HepG2 (cell line): ENCODE results near the gene TNIP1. TPM values are rescaled to one million over a fixed set of nuclear protein-coding genes. Genes with fewer than 3 reads are reported as not detected.
A peak's percentile ranks its signal among the peaks of the same experiment; 100 is the strongest.

Experiments
- KAT2B ChIP-seq: fragments of 150-350 bp; IDR thresholded peaks from 2 replicates; pipeline ENCODE4 v1.6.1; 2014; ENCODE audit warnings: low read depth, low read length, borderline replicate concordance
- MTA3 ChIP-seq: sonication (generic); formaldehyde crosslinking; IDR thresholded peaks from 2 replicates; pipeline ENCODE4 v1.4.0; 2020; ENCODE audit warnings: missing genetic modification reagents
- STAT5B ChIP-seq: sonication (generic); formaldehyde crosslinking; IDR thresholded peaks from 2 replicates; pipeline ENCODE4 v1.4.0; 2020; ENCODE audit warnings: missing genetic modification reagents
- TAF15 ChIP-seq: fragments of 200-400 bp; formaldehyde crosslinking; IDR thresholded peaks from one replicate; pipeline ENCODE4 v1.6.1; 2018; ENCODE audit warnings: mild to moderate bottlenecking, low read depth, low read length; ENCODE audit not compliant: poor library complexity, severe bottlenecking
- TMF1 ChIP-seq: sonication (generic); formaldehyde crosslinking; IDR thresholded peaks from 2 replicates; pipeline ENCODE4 v1.8.1; 2022; ENCODE audit warnings: low read depth, missing genetic modification reagents
- TSC22D2 ChIP-seq: sonication (generic); formaldehyde crosslinking; IDR thresholded peaks from 2 replicates; pipeline ENCODE4 v1.5.1; 2020; ENCODE audit warnings: missing genetic modification reagents, mild to moderate bottlenecking, borderline replicate concordance
- U2AF2 ChIP-seq: fragments of 200-400 bp; formaldehyde crosslinking; IDR thresholded peaks from 2 replicates; pipeline ENCODE4 v1.6.1; 2017; ENCODE audit warnings: low read depth, mild to moderate bottlenecking, low read length
- XBP1 ChIP-seq: sonication (generic); formaldehyde crosslinking; IDR thresholded peaks from 2 replicates; pipeline ENCODE4 v1.5.0; 2020; ENCODE audit warnings: missing genetic modification reagents
- ZBTB1 ChIP-seq: sonication (generic); formaldehyde crosslinking; IDR thresholded peaks from 2 replicates; pipeline ENCODE4 v1.4.0; 2020; ENCODE audit warnings: missing genetic modification reagents, borderline replicate concordance
- ZNF10 ChIP-seq: sonication (generic); formaldehyde crosslinking; IDR thresholded peaks from 2 replicates; pipeline ENCODE4 v1.4.0; 2020; ENCODE audit warnings: mild to moderate bottlenecking, low read depth, missing genetic modification reagents, borderline replicate concordance
- ZNF180 ChIP-seq: sonication (generic); formaldehyde crosslinking; IDR thresholded peaks from 2 replicates; pipeline ENCODE4 v1.4.0; 2020; ENCODE audit warnings: low read depth, missing genetic modification reagents, borderline replicate concordance
- ZNF496 ChIP-seq: sonication (generic); formaldehyde crosslinking; IDR thresholded peaks from 2 replicates; pipeline ENCODE4 v1.8.1; 2023; ENCODE audit warnings: mild to moderate bottlenecking, moderate library complexity, missing genetic modification reagents; ENCODE audit not compliant: insufficient replicate concordance
- ZNF841 ChIP-seq: sonication (generic); formaldehyde crosslinking; IDR thresholded peaks from 2 replicates; pipeline ENCODE4 v1.8.1; 2023; ENCODE audit warnings: missing genetic modification reagents, borderline replicate concordance
- polyA plus RNA-seq, 8 experiments: library from polyadenylated mRNA; depleted of rRNA in 3 of 8; stranded (reverse) in 7 of 8; unstranded in 1 of 8; fragments of >200 nt; fragmentation: Illumina TruSeq in 4 of 8; extraction: Trizol in 4 of 8; gene quantifications; 2 replicates each; pipeline versions ENCODE4 v1.2.1 to v1.2.3, GENCODE V29; 2011 to 2016; ENCODE audit warnings: low read depth in 4 of 8, missing spikeins in 1 of 8, mixed read lengths in 1 of 8; ENCODE audit not compliant: insufficient read depth in 1 of 8
- total RNA-seq, 5 experiments: library from RNA; depleted of rRNA; stranded (reverse); fragments of >200 nt; fragmentation: Illumina TruSeq; extraction: Trizol; gene quantifications; 2 replicates each; pipeline ENCODE4 v1.2.3, GENCODE V29; 2016; ENCODE audit warnings: low read depth in 1 of 5
- TF ChIP-seq, protein P1 (sequence below): sonication (generic); formaldehyde crosslinking; IDR thresholded peaks from 2 replicates; pipeline ENCODE4 v1.8.0; 2022; ENCODE audit warnings: missing genetic modification reagents, mild to moderate bottlenecking, moderate library complexity, borderline replicate concordance
- TF ChIP-seq, protein P2 (sequence below): IDR thresholded peaks from 2 replicates; pipeline ENCODE4 v1.6.1; 2018; ENCODE audit warnings: missing genetic modification reagents, mild to moderate bottlenecking, missing compliant biosample characterization
- TF ChIP-seq, protein P3 (sequence below): sonication (generic); formaldehyde crosslinking; IDR thresholded peaks from 2 replicates; pipeline ENCODE4 v1.8.0; 2022; ENCODE audit warnings: missing genetic modification reagents, low read depth, mild to moderate bottlenecking, borderline replicate concordance
- TF ChIP-seq, protein P4 (sequence below): sonication (generic); formaldehyde crosslinking; IDR thresholded peaks from 2 replicates; pipeline ENCODE4 v1.4.0; 2020; ENCODE audit warnings: mild to moderate bottlenecking, missing genetic modification reagents, borderline replicate concordance
- TF ChIP-seq, protein P5 (sequence below): sonication (generic); formaldehyde crosslinking; IDR thresholded peaks from 2 replicates; pipeline ENCODE4 v1.4.0; 2020; ENCODE audit warnings: missing genetic modification reagents

TNIP1 gene
- total and polyA plus RNA-seq, 2 of the 13 experiments (the other 11 are each of a cell fraction or from before 2014, with no cell fraction given), result 26.2 to 45.9 TPM

DNA sequence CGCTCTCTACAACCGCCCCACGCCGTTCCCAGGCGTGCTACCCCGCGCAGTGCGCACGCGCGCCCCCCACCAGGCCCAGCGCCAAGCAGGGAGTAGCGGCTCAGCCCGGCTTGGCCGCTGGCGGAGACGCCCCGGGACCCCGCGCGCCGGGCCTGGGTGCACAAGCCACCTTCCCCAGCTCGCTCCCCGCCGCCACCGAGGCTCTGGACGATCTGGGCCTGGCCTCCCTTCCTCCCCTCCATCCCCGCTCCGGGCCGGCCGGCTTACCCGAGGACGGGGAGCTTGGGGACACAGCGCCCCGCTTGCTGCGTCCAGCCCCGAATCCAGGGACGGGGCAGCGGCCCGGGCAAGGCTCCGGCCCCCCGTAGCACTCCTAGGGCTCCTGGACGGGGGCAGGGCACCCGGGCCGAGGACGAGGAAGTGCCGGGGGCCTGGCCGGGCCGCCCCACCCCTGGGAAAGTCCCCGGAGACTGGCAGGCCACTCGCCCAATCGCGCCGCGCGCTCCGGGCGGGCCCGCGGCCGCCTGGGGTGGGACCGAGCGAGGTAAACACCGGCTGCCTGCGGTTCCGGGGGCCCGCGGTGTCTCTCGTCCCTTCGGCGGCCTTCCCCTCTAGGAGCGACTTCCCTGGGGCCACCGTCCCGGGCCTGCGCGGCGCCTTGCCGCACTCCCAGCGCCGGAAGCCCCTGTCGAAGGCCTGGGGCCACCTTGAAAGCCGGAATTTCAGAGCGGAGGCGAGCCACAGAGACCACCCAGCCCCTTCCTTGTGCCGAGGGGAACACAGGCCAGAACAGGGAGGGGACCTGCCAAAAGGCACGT lies at the start of gene TNIP1 (continued):
- TF ChIP-seq, protein P1, sequence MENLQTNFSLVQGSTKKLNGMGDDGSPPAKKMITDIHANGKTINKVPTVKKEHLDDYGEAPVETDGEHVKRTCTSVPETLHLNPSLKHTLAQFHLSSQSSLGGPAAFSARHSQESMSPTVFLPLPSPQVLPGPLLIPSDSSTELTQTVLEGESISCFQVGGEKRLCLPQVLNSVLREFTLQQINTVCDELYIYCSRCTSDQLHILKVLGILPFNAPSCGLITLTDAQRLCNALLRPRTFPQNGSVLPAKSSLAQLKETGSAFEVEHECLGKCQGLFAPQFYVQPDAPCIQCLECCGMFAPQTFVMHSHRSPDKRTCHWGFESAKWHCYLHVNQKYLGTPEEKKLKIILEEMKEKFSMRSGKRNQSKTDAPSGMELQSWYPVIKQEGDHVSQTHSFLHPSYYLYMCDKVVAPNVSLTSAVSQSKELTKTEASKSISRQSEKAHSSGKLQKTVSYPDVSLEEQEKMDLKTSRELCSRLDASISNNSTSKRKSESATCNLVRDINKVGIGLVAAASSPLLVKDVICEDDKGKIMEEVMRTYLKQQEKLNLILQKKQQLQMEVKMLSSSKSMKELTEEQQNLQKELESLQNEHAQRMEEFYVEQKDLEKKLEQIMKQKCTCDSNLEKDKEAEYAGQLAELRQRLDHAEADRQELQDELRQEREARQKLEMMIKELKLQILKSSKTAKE (CRISPR knock-in tag), result peak; percentile 58; the same call in 1 of the 2 replicates
- no peak for TF ChIP-seq XBP1
- TF ChIP-seq, protein P2, sequence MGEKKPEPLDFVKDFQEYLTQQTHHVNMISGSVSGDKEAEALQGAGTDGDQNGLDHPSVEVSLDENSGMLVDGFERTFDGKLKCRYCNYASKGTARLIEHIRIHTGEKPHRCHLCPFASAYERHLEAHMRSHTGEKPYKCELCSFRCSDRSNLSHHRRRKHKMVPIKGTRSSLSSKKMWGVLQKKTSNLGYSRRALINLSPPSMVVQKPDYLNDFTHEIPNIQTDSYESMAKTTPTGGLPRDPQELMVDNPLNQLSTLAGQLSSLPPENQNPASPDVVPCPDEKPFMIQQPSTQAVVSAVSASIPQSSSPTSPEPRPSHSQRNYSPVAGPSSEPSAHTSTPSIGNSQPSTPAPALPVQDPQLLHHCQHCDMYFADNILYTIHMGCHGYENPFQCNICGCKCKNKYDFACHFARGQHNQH (CRISPR knock-in tag), result peak; percentile 86
- no peak for TF ChIP-seq ZBTB1
- TF ChIP-seq ZNF180 (CRISPR knock-in tag), result no peak
- TF ChIP-seq, protein P3, sequence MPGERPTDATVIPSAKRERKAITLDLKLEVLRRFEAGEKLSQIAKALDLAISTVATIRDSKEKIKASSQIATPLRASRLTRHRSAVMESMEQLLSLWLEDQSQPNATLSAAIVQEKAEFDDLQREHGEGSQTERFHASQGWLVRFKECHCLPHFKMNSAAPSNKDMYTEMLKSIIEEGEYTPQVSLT (CRISPR knock-in tag), result no peak
- no peak; the same call in none of the 2 replicates for TF ChIP-seq TSC22D2 (CRISPR knock-in tag)
- TF ChIP-seq, protein P4, sequence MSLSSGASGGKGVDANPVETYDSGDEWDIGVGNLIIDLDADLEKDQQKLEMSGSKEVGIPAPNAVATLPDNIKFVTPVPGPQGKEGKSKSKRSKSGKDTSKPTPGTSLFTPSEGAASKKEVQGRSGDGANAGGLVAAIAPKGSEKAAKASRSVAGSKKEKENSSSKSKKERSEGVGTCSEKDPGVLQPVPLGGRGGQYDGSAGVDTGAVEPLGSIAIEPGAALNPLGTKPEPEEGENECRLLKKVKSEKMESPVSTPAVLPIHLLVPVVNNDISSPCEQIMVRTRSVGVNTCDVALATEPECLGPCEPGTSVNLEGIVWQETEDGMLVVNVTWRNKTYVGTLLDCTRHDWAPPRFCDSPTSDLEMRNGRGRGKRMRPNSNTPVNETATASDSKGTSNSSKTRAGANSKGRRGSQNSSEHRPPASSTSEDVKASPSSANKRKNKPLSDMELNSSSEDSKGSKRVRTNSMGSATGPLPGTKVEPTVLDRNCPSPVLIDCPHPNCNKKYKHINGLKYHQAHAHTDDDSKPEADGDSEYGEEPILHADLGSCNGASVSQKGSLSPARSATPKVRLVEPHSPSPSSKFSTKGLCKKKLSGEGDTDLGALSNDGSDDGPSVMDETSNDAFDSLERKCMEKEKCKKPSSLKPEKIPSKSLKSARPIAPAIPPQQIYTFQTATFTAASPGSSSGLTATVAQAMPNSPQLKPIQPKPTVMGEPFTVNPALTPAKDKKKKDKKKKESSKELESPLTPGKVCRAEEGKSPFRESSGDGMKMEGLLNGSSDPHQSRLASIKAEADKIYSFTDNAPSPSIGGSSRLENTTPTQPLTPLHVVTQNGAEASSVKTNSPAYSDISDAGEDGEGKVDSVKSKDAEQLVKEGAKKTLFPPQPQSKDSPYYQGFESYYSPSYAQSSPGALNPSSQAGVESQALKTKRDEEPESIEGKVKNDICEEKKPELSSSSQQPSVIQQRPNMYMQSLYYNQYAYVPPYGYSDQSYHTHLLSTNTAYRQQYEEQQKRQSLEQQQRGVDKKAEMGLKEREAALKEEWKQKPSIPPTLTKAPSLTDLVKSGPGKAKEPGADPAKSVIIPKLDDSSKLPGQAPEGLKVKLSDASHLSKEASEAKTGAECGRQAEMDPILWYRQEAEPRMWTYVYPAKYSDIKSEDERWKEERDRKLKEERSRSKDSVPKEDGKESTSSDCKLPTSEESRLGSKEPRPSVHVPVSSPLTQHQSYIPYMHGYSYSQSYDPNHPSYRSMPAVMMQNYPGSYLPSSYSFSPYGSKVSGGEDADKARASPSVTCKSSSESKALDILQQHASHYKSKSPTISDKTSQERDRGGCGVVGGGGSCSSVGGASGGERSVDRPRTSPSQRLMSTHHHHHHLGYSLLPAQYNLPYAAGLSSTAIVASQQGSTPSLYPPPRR (CRISPR knock-in tag), result peak; percentile 61; the same call in 1 of the 2 replicates
- no peak for TF ChIP-seq KAT2B
- no peak for TF ChIP-seq MTA3 (CRISPR knock-in tag)
- TF ChIP-seq, protein P5, sequence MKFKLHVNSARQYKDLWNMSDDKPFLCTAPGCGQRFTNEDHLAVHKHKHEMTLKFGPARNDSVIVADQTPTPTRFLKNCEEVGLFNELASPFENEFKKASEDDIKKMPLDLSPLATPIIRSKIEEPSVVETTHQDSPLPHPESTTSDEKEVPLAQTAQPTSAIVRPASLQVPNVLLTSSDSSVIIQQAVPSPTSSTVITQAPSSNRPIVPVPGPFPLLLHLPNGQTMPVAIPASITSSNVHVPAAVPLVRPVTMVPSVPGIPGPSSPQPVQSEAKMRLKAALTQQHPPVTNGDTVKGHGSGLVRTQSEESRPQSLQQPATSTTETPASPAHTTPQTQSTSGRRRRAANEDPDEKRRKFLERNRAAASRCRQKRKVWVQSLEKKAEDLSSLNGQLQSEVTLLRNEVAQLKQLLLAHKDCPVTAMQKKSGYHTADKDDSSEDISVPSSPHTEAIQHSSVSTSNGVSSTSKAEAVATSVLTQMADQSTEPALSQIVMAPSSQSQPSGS (CRISPR knock-in tag), result no peak
- TF ChIP-seq ZNF841 (CRISPR knock-in tag), result no peak
- TF ChIP-seq TAF15, result peak; percentile 44
- TF ChIP-seq U2AF2, result no peak
- no peak for TF ChIP-seq STAT5B
- TF ChIP-seq ZNF496 (CRISPR knock-in tag), result no peak
- TF ChIP-seq TMF1 (CRISPR knock-in tag), result 0 out of 2 replicates have a peak, but pooled peaks have one; percentile 53
- TF ChIP-seq ZNF10 (CRISPR knock-in tag), result no peak
